ENCODE results near the gene TDRKH. TPM values are rescaled to one million over a fixed set of nuclear protein-coding genes. Genes with fewer than 3 reads are reported as not detected.

The TDRKH gene
- total RNA-seq, 1 donor from 2014 or later, result 40.1 TPM

DNA sequence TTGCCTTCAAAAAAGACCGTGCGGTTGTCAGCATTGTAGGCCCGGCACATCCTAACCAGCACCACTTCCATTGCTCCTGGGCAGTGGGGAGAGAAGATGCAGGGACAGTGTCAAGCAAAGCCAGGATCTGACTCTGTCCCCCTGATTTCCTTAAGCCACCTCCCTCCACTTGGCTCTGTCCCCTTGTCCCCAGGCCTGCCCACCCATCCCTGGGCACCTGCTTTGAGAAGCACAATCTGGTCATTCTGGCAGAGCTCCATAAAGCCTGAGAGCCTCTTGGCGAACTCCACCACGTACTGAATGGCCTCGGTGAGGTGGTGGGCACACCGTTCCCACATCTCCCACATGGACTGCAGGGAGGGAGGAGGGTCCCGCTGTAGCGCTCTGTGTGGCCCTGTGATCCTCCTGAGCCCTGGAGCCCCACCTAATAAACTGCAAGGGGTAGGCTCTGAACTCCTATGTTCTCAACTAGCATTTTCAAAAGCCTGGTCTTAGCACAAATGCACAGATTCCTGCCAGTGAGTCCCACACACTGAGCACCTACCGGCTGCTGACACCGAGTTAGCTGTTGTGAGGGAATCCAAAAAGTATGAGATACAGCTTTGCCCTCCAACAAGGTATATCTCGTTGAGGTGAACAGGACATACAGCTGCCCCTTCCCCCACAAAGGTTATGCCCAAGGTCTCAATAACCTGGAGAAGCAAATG, 23.1 kb upstream of the TDRKH start:
- peaks cover 8% of the 10 kb centered on the region for H3K27me3 Mint-ChIP-seq (ENCODE audit: unreplicated experiment)
- no peak overlapping the region for H3K27ac Mint-ChIP-seq (ENCODE audit: unreplicated experiment)
- no peaks in the 10 kb centered on the region for H3K9me3 Mint-ChIP-seq (ENCODE audit: unreplicated experiment)
- no peaks in the 10 kb centered on the region for H3K36me3 Mint-ChIP-seq (ENCODE audit: unreplicated experiment)
- H3K4me3 Mint-ChIP-seq (ENCODE audit: unreplicated experiment), result no peak overlapping the region
- H3K4me1 Mint-ChIP-seq (ENCODE audit: low read depth, unreplicated experiment), result peaks cover 8% of the 10 kb centered on the region
- TF ChIP-seq CTCF (IDR thresholded peaks at IDR 0.05; ENCODE audit: partially characterized antibody, unreplicated experiment), result no peak
- no peak for DNase-seq

- Mint-ChIP-seq H3K27me3 (ENCODE audit: unreplicated experiment) (peaks cover 6% of the 10 kb centered on the region), H3K9me3 (ENCODE audit: unreplicated experiment) (no peaks in the 10 kb centered on the region), H3K4me3 (ENCODE audit: unreplicated experiment) (no peak overlapping the region), H3K36me3 (ENCODE audit: unreplicated experiment) (no peaks in the 10 kb centered on the region), H3K4me1 (ENCODE audit: low read depth, unreplicated experiment) (peaks cover 8% of the 10 kb centered on the region), H3K27ac (ENCODE audit: unreplicated experiment) (no peak overlapping the region)
- TF ChIP-seq CTCF (IDR thresholded peaks at IDR 0.05; ENCODE audit: partially characterized antibody, unreplicated experiment), result no peak
- DNase-seq, result no peak
These were observed 20.9 kb upstream of the TDRKH start for GRCh38 chr1:151811181-151811580.

- H3K27me3 Mint-ChIP-seq (ENCODE audit: unreplicated experiment), result peaks cover 3% of the 10 kb centered on the region
- no peak overlapping the region for H3K4me3 Mint-ChIP-seq (ENCODE audit: unreplicated experiment)
- no peaks in the 10 kb centered on the region for H3K36me3 Mint-ChIP-seq (ENCODE audit: unreplicated experiment)
- H3K27ac Mint-ChIP-seq (ENCODE audit: unreplicated experiment), result no peak overlapping the region
- peaks cover 8% of the 10 kb centered on the region for H3K4me1 Mint-ChIP-seq (ENCODE audit: low read depth, unreplicated experiment)
- no peak for TF ChIP-seq CTCF (IDR thresholded peaks at IDR 0.05; ENCODE audit: partially characterized antibody, unreplicated experiment)
- DNase-seq, result no peak
- H3K9me3 Mint-ChIP-seq (ENCODE audit: unreplicated experiment), result no peaks in the 10 kb centered on the region
These were observed 19.8 kb upstream of the TDRKH start for GRCh38 chr1:151809985-151810556.

DNA sequence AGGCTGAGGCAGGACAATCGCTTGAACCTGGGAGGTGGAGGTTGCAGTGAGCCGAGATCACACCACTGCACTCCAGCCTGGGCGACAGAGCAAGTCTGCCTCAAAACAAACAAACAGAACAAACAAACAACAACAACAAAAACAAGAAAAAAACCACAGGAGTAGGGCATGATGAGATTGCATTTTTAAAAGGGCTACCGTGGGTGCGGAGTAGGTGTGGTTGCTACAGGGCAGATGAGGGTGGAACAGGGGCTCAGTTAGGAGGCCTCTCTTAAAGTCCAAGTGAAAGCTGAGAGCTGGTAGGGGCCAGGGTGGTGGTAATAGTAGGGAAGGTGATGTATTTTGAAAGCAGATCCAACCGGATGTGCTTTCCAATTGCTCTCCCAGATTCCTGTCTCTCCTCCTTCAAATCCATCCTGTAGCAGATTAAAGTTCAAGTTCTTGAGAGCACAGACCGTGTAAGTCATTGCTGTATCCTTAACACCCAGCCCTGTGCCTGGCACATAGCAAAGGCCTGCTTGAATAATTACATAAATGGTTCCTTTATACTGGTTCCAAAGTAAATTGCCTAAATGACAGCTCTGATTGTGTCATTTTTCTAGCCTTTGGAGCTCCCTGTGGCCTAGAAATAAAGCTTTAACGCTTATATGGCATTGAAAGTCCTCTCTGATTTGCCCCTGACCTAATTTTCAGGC, 19.1 kb upstream of the TDRKH start:
- H3K4me1 Mint-ChIP-seq (ENCODE audit: low read depth, unreplicated experiment), result peaks cover 8% of the 10 kb centered on the region
- no peaks in the 10 kb centered on the region for H3K9me3 Mint-ChIP-seq (ENCODE audit: unreplicated experiment)
- no peak for TF ChIP-seq CTCF (IDR thresholded peaks at IDR 0.05; ENCODE audit: partially characterized antibody, unreplicated experiment)
- H3K27me3 Mint-ChIP-seq (ENCODE audit: unreplicated experiment), result peaks cover 5% of the 10 kb centered on the region
- no peak for DNase-seq
- no peak overlapping the region for H3K27ac Mint-ChIP-seq (ENCODE audit: unreplicated experiment)
- H3K4me3 Mint-ChIP-seq (ENCODE audit: unreplicated experiment), result no peak overlapping the region
- no peaks in the 10 kb centered on the region for H3K36me3 Mint-ChIP-seq (ENCODE audit: unreplicated experiment)

GRCh38 chr1:151807766-151808165, 17.5 kb upstream of the TDRKH start:
- Mint-ChIP-seq H3K36me3 (ENCODE audit: unreplicated experiment) (no peaks in the 10 kb centered on the region), H3K27me3 (ENCODE audit: unreplicated experiment) (peaks cover 5% of the 10 kb centered on the region), H3K4me1 (ENCODE audit: low read depth, unreplicated experiment) (peaks cover 8% of the 10 kb centered on the region), H3K4me3 (ENCODE audit: unreplicated experiment) (no peak overlapping the region), H3K27ac (ENCODE audit: unreplicated experiment) (no peak overlapping the region), H3K9me3 (ENCODE audit: unreplicated experiment) (no peaks in the 10 kb centered on the region)
- no peak for TF ChIP-seq CTCF (IDR thresholded peaks at IDR 0.05; ENCODE audit: partially characterized antibody, unreplicated experiment)
- no peak for DNase-seq

Measured in glutamatergic neuron (in vitro differentiated cells).